ENCODE data around the gene CAST.
"Not testable (repeated sequence)": the region's sequence is repeated elsewhere in the genome, so short reads cannot be mapped to it uniquely, and the experiment has no call there.

Gene CAST

GRCh38 chr5:96661855-96662724 is at the start of gene CAST:
CAST (plus strand) TSS chr5:96662376; CDS start chr5:96662423, 47 bp downstream.
- peak; percentile 90 for DNase-seq (ENCODE audit: low read depth)

- DNase-seq (ENCODE audit: low read depth): peak; percentile 82
These were observed 48.0 kb upstream of the CAST start for GRCh38 chr5:96614110-96614691.

- DNase-seq (ENCODE audit: low read depth): no peak
These were observed 47.0 kb upstream of the CAST start for GRCh38 chr5:96615223-96615622.

- DNase-seq (ENCODE audit: low read depth): no peak
These were observed 45.4 kb upstream of the CAST start for GRCh38 chr5:96616801-96617200.

GRCh38 chr5:96618311-96619016 is 43.7 kb upstream of the CAST start:
- DNase-seq (ENCODE audit: low read depth): not testable (repeated sequence)

- DNase-seq (ENCODE audit: low read depth): no peak
These were observed 42.2 kb upstream of the CAST start for GRCh38 chr5:96619946-96620345.

GRCh38 chr5:96624596-96624995 is 37.6 kb upstream of the CAST start:
- no peak for DNase-seq (ENCODE audit: low read depth)

GRCh38 chr5:96625365-96625764 is 36.8 kb upstream of the CAST start:
- DNase-seq (ENCODE audit: low read depth): no peak

- DNase-seq (ENCODE audit: low read depth): peak; percentile 98
These were observed 35.2 kb upstream of the CAST start for GRCh38 chr5:96626956-96627355.

- DNase-seq (ENCODE audit: low read depth): no peak
These were observed 34.3 kb upstream of the CAST start for GRCh38 chr5:96627792-96628398.

- no peak for DNase-seq (ENCODE audit: low read depth)
These were observed 33.8 kb upstream of the CAST start for GRCh38 chr5:96628406-96628805.

GRCh38 chr5:96629774-96630173 is 32.4 kb upstream of the CAST start:
- DNase-seq (ENCODE audit: low read depth): peak; percentile 81

GRCh38 chr5:96633820-96634219 is 28.4 kb upstream of the CAST start:
- no peak for DNase-seq (ENCODE audit: low read depth)

GRCh38 chr5:96634881-96635280 is 27.3 kb upstream of the CAST start:
- DNase-seq (ENCODE audit: low read depth): no peak

- DNase-seq (ENCODE audit: low read depth): no peak
These were observed 26.1 kb upstream of the CAST start for GRCh38 chr5:96636046-96636445.

- no peak for DNase-seq (ENCODE audit: low read depth)
These were observed 25.6 kb upstream of the CAST start for GRCh38 chr5:96636594-96636993.

GRCh38 chr5:96637196-96637595 is 25.0 kb upstream of the CAST start:
- no peak for DNase-seq (ENCODE audit: low read depth)

- no peak for DNase-seq (ENCODE audit: low read depth)
These were observed 23.6 kb upstream of the CAST start for GRCh38 chr5:96638561-96638960.

- DNase-seq (ENCODE audit: low read depth): no peak
These were observed 21.5 kb upstream of the CAST start for GRCh38 chr5:96640696-96641095.

- DNase-seq (ENCODE audit: low read depth): no peak
These were observed 20.6 kb upstream of the CAST start for GRCh38 chr5:96641368-96642280.

- DNase-seq (ENCODE audit: low read depth): no peak
These were observed 19.9 kb upstream of the CAST start for GRCh38 chr5:96642281-96642640.

GRCh38 chr5:96645091-96645490 is 17.1 kb upstream of the CAST start:
- no peak for DNase-seq (ENCODE audit: low read depth)
